AG08395 (cell line): ENCODE data around the gene BOLA1.
A peak's percentile ranks its signal among the peaks of the same experiment; 100 is the strongest.
"Not testable (repeated sequence)": the region's sequence is repeated elsewhere in the genome, so short reads cannot be mapped to it uniquely, and the experiment has no call there.

ENCODE experiments used
- DNase-seq: peaks from one replicate; pipeline ENCODE4 v3.0.0; 2012; ENCODE audit warnings: mixed read lengths, low spot score

BOLA1 gene

GRCh38 chr1:149899460-149900284 is at the start of gene BOLA1:
Gene BOLA1 (plus strand): TSS chr1:149899568. CDS start chr1:149900060, 492 bp downstream.
- peak; percentile 97 for DNase-seq

- no peak for DNase-seq
These were observed 49.4 kb upstream of the BOLA1 start for GRCh38 chr1:149849947-149850360.

GRCh38 chr1:149850732-149851345 is 48.5 kb upstream of the BOLA1 start:
- DNase-seq = not testable (repeated sequence)

- not testable (repeated sequence) for DNase-seq
These were observed 47.7 kb upstream of the BOLA1 start for GRCh38 chr1:149851585-149852213.

- not testable (repeated sequence) for DNase-seq
These were observed 47.1 kb upstream of the BOLA1 start for GRCh38 chr1:149852263-149852662.

GRCh38 chr1:149860271-149860670 is 39.1 kb upstream of the BOLA1 start:
- DNase-seq = not testable (repeated sequence)

GRCh38 chr1:149860684-149861496 is 38.5 kb upstream of the BOLA1 start:
- not testable (repeated sequence) for DNase-seq

- not testable (repeated sequence) for DNase-seq
These were observed 37.8 kb upstream of the BOLA1 start for GRCh38 chr1:149861497-149862054.

- DNase-seq = not testable (repeated sequence)
These were observed 32.5 kb upstream of the BOLA1 start for GRCh38 chr1:149866887-149867286.

GRCh38 chr1:149873060-149873459 is 26.3 kb upstream of the BOLA1 start:
- not testable (repeated sequence) for DNase-seq

- no peak for DNase-seq
These were observed 22.0 kb upstream of the BOLA1 start for GRCh38 chr1:149877211-149877946.

- no peak for DNase-seq
These were observed 19.8 kb upstream of the BOLA1 start for GRCh38 chr1:149879556-149879955.

GRCh38 chr1:149881876-149882275 is 17.5 kb upstream of the BOLA1 start:
- no peak for DNase-seq

- DNase-seq = no peak
These were observed 15.6 kb upstream of the BOLA1 start for GRCh38 chr1:149883598-149884247.

- no peak for DNase-seq
These were observed 14.7 kb upstream of the BOLA1 start for GRCh38 chr1:149884433-149885338.

GRCh38 chr1:149885339-149886120 is 13.8 kb upstream of the BOLA1 start:
- DNase-seq = peak; percentile 89

GRCh38 chr1:149886121-149886395 is 13.3 kb upstream of the BOLA1 start:
- DNase-seq = not testable (repeated sequence)

GRCh38 chr1:149886396-149887195 is 12.8 kb upstream of the BOLA1 start:
- peak; percentile 95 for DNase-seq
